ENCODE measurements around the gene INPP5A.

INPP5A gene

GRCh38 chr10:132802048-132802447, 264.5 kb downstream of the INPP5A start:
- Histone ChIP-seq H3K79me1 (ENCODE audit: low read length) (no peaks in the 10 kb centered on the region), H4K8ac (ENCODE audit: low read depth, low read length) (no peak overlapping the region), H4K12ac (ENCODE audit: low read depth, low read length) (no peak overlapping the region), H2BK120ac (ENCODE audit: insufficient read depth, low read length, poor library complexity) (no peak overlapping the region), H3K4me2 (ENCODE audit: low read length) (no peak overlapping the region), H3K4me3 (ENCODE audit: low read depth, low read length) (no peak overlapping the region), H3K14ac (ENCODE audit: low read length) (no peak overlapping the region), H3K9me3 (ENCODE audit: insufficient read depth, low read depth, low read length) (peaks cover 17% of the 10 kb centered on the region), H2AFZ (ENCODE audit: insufficient read depth, low read length, poor library complexity) (no peak overlapping the region), H3K36me3 (ENCODE audit: control insufficient read depth in 1 of 2, insufficient read depth in 2 of 2, low read length in 2 of 2) (no peaks in the 10 kb centered on the region), H2AK5ac (ENCODE audit: low read length) (no peak overlapping the region), H3K18ac (ENCODE audit: low read length) (no peak overlapping the region), H3K23ac (ENCODE audit: low read length) (no peak overlapping the region), H3K27me3 (ENCODE audit: insufficient read depth, low read length) (no peaks in the 10 kb centered on the region), H3K9ac (ENCODE audit: low read length) (no peak overlapping the region), H2BK5ac (ENCODE audit: low read depth, low read length, poor library complexity) (no peak overlapping the region), H4K91ac (ENCODE audit: low read depth, low read length) (no peak overlapping the region), H3K27ac (ENCODE audit: low read depth, low read length) (no peak overlapping the region), H3K79me2 (ENCODE audit: control insufficient read depth, insufficient read depth, low read length, poor library complexity) (no peaks in the 10 kb centered on the region), H2BK12ac (ENCODE audit: low read length) (no peak overlapping the region), H3K4ac (ENCODE audit: low read depth, low read length) (no peak overlapping the region), H3K4me1 (ENCODE audit: control insufficient read depth in 1 of 2, insufficient read depth in 2 of 2, low read length in 2 of 2) (no peaks in the 10 kb centered on the region)
- WGBS (ENCODE audit: extremely low coverage, insufficient coverage, insufficient read length), result no CpG with 5 or more reads among the region's 8 CpGs
- DNase-seq, result no peak

- no peak overlapping the region for H3K23ac ChIP-seq (ENCODE audit: low read length)
- no peaks in the 10 kb centered on the region for H3K27me3 ChIP-seq (ENCODE audit: insufficient read depth, low read length)
- H4K8ac ChIP-seq (ENCODE audit: low read depth, low read length), result no peak overlapping the region
- no peak overlapping the region for H2AK5ac ChIP-seq (ENCODE audit: low read length)
- no peak overlapping the region for H3K14ac ChIP-seq (ENCODE audit: low read length)
- H4K91ac ChIP-seq (ENCODE audit: low read depth, low read length), result no peak overlapping the region
- no peaks in the 10 kb centered on the region for H3K4me1 ChIP-seq (ENCODE audit: control insufficient read depth in 1 of 2, insufficient read depth in 2 of 2, low read length in 2 of 2)
- H2BK120ac ChIP-seq (ENCODE audit: insufficient read depth, low read length, poor library complexity), result no peak overlapping the region
- H2BK5ac ChIP-seq (ENCODE audit: low read depth, low read length, poor library complexity), result no peak overlapping the region
- no peak overlapping the region for H3K4ac ChIP-seq (ENCODE audit: low read depth, low read length)
- no peaks in the 10 kb centered on the region for H3K36me3 ChIP-seq (ENCODE audit: control insufficient read depth in 1 of 2, insufficient read depth in 2 of 2, low read length in 2 of 2)
- no peaks in the 10 kb centered on the region for H3K79me1 ChIP-seq (ENCODE audit: low read length)
- H3K27ac ChIP-seq (ENCODE audit: low read depth, low read length), result no peak overlapping the region
- no CpG with 5 or more reads among the region's 16 CpGs for WGBS (ENCODE audit: extremely low coverage, insufficient coverage, insufficient read length)
- H3K9ac ChIP-seq (ENCODE audit: low read length), result no peak overlapping the region
- H3K79me2 ChIP-seq (ENCODE audit: control insufficient read depth, insufficient read depth, low read length, poor library complexity), result no peaks in the 10 kb centered on the region
- no peak for DNase-seq
- H3K4me2 ChIP-seq (ENCODE audit: low read length), result no peak overlapping the region
- H3K9me3 ChIP-seq (ENCODE audit: insufficient read depth, low read depth, low read length), result peaks cover 18% of the 10 kb centered on the region
- no peak overlapping the region for H3K4me3 ChIP-seq (ENCODE audit: low read depth, low read length)
- no peak overlapping the region for H4K12ac ChIP-seq (ENCODE audit: low read depth, low read length)
- H2BK12ac ChIP-seq (ENCODE audit: low read length), result no peak overlapping the region
- H3K18ac ChIP-seq (ENCODE audit: low read length), result no peak overlapping the region
- H2AFZ ChIP-seq (ENCODE audit: insufficient read depth, low read length, poor library complexity), result no peak overlapping the region
Observed at GRCh38 chr10:132802694-132803320, 265.2 kb downstream of the INPP5A start.

DNA sequence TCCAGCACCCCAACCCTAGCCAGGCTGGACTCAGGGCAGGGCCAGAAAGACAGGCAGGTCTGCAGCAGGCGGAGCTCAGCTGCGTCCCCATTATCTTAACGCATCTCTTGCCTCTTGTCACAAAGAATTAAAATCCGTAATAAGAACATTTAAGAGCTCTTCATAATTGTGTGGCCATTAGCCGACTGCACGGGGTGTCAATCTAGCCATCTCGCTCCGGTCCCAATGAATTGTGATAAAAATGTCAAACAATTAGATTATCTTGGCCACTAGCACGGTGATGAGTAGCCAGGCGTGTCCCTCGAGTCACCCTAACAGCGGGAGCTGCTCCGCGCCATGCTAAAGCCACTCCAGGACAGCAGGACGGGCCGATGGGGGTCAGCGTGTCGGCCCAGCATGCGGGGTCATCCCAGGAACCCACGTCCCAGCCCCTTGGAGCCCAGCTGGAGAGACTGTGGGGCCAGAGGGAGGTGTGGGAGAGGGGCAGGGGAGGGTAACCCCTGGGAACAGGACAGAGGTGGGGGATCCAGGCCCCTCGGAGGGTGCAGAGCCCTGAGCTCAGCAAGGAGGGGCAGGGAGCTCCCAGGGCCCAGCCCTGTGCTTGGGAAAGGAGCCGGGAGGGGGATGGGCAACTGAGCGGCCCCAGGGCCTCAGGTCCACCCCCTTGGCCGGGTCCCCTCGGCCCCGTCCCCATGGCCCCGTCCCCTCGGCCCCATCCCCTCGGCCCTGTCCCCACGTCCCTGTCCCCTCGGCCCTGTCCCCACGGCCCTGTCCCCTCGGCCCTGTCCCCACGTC, 266.0 kb downstream of the INPP5A start:
- H3K14ac ChIP-seq (ENCODE audit: low read length), result no peak overlapping the region
- DNase-seq, result no peak
- H3K79me2 ChIP-seq (ENCODE audit: control insufficient read depth, insufficient read depth, low read length, poor library complexity), result no peaks in the 10 kb centered on the region
- H3K27ac ChIP-seq (ENCODE audit: low read depth, low read length), result no peak overlapping the region
- no peaks in the 10 kb centered on the region for H3K4me1 ChIP-seq (ENCODE audit: control insufficient read depth in 1 of 2, insufficient read depth in 2 of 2, low read length in 2 of 2)
- no peak overlapping the region for H4K8ac ChIP-seq (ENCODE audit: low read depth, low read length)
- no peak overlapping the region for H2BK120ac ChIP-seq (ENCODE audit: insufficient read depth, low read length, poor library complexity)
- no peak overlapping the region for H2AK5ac ChIP-seq (ENCODE audit: low read length)
- no peaks in the 10 kb centered on the region for H3K27me3 ChIP-seq (ENCODE audit: insufficient read depth, low read length)
- H2AFZ ChIP-seq (ENCODE audit: insufficient read depth, low read length, poor library complexity), result no peak overlapping the region
- no peak overlapping the region for H3K9ac ChIP-seq (ENCODE audit: low read length)
- H3K9me3 ChIP-seq (ENCODE audit: insufficient read depth, low read depth, low read length), result peaks cover 11% of the 10 kb centered on the region
- no peak overlapping the region for H4K12ac ChIP-seq (ENCODE audit: low read depth, low read length)
- no peak overlapping the region for H3K4me2 ChIP-seq (ENCODE audit: low read length)
- no peak overlapping the region for H2BK5ac ChIP-seq (ENCODE audit: low read depth, low read length, poor library complexity)
- no peaks in the 10 kb centered on the region for H3K36me3 ChIP-seq (ENCODE audit: control insufficient read depth in 1 of 2, insufficient read depth in 2 of 2, low read length in 2 of 2)
- no peak overlapping the region for H3K18ac ChIP-seq (ENCODE audit: low read length)
- H3K4me3 ChIP-seq (ENCODE audit: low read depth, low read length), result no peak overlapping the region
- no peaks in the 10 kb centered on the region for H3K79me1 ChIP-seq (ENCODE audit: low read length)
- H3K4ac ChIP-seq (ENCODE audit: low read depth, low read length), result no peak overlapping the region
- WGBS (ENCODE audit: extremely low coverage, insufficient coverage, insufficient read length), result no CpG with 5 or more reads among the region's 34 CpGs
- H2BK12ac ChIP-seq (ENCODE audit: low read length), result no peak overlapping the region
- no peak overlapping the region for H3K23ac ChIP-seq (ENCODE audit: low read length)
- H4K91ac ChIP-seq (ENCODE audit: low read depth, low read length), result no peak overlapping the region

- H3K36me3 ChIP-seq (ENCODE audit: control insufficient read depth in 1 of 2, insufficient read depth in 2 of 2, low read length in 2 of 2), result no peaks in the 10 kb centered on the region
- H3K4ac ChIP-seq (ENCODE audit: low read depth, low read length), result no peak overlapping the region
- no peak overlapping the region for H2BK12ac ChIP-seq (ENCODE audit: low read length)
- no peak overlapping the region for H2AFZ ChIP-seq (ENCODE audit: insufficient read depth, low read length, poor library complexity)
- no peak overlapping the region for H4K12ac ChIP-seq (ENCODE audit: low read depth, low read length)
- no peaks in the 10 kb centered on the region for H3K4me1 ChIP-seq (ENCODE audit: control insufficient read depth in 1 of 2, insufficient read depth in 2 of 2, low read length in 2 of 2)
- no peak overlapping the region for H3K14ac ChIP-seq (ENCODE audit: low read length)
- H4K8ac ChIP-seq (ENCODE audit: low read depth, low read length), result no peak overlapping the region
- WGBS (ENCODE audit: extremely low coverage, insufficient coverage, insufficient read length), result no CpG with 5 or more reads among the region's 11 CpGs
- no peak overlapping the region for H3K9ac ChIP-seq (ENCODE audit: low read length)
- no peaks in the 10 kb centered on the region for H3K79me1 ChIP-seq (ENCODE audit: low read length)
- DNase-seq, result no peak
- no peak overlapping the region for H3K4me2 ChIP-seq (ENCODE audit: low read length)
- H2AK5ac ChIP-seq (ENCODE audit: low read length), result no peak overlapping the region
- H3K27me3 ChIP-seq (ENCODE audit: insufficient read depth, low read length), result no peaks in the 10 kb centered on the region
- no peak overlapping the region for H4K91ac ChIP-seq (ENCODE audit: low read depth, low read length)
- no peaks in the 10 kb centered on the region for H3K79me2 ChIP-seq (ENCODE audit: control insufficient read depth, insufficient read depth, low read length, poor library complexity)
- no peak overlapping the region for H3K18ac ChIP-seq (ENCODE audit: low read length)
- H3K27ac ChIP-seq (ENCODE audit: low read depth, low read length), result no peak overlapping the region
- H2BK120ac ChIP-seq (ENCODE audit: insufficient read depth, low read length, poor library complexity), result no peak overlapping the region
- H3K9me3 ChIP-seq (ENCODE audit: insufficient read depth, low read depth, low read length), result peaks cover 12% of the 10 kb centered on the region
- no peak overlapping the region for H3K23ac ChIP-seq (ENCODE audit: low read length)
- H3K4me3 ChIP-seq (ENCODE audit: low read depth, low read length), result no peak overlapping the region
- no peak overlapping the region for H2BK5ac ChIP-seq (ENCODE audit: low read depth, low read length, poor library complexity)
Observed at GRCh38 chr10:132804287-132804686, 266.7 kb downstream of the INPP5A start.
